ENCODE results near the gene SAMM50. TPM values are rescaled to one million over a fixed set of nuclear protein-coding genes. Genes with fewer than 3 reads are reported as not detected.

SAMM50 gene
- total RNA-seq, 6 experiments from 2014 or later: 17.5 to 39.5 (median 21.0) TPM

- DNase-seq (no peak), ATAC-seq (no peak)
- H3K9me3 ChIP-seq: no peaks in the 10 kb centered on the region
- intact Hi-C loops (cut with DNase I): no loop called here
- H3K4me1 ChIP-seq: peaks cover 0 to 35% (median 17%) of the 10 kb centered on the region in 4 donors
- H3K4me3 ChIP-seq: no peak overlapping the region
- no CpG with 5 or more reads among the region's 3 CpGs for WGBS (ENCODE audit: insufficient coverage, low coverage, low lambda C conversion rate, missing lambda C conversion rate)
- TF ChIP-seq, protein P1, sequence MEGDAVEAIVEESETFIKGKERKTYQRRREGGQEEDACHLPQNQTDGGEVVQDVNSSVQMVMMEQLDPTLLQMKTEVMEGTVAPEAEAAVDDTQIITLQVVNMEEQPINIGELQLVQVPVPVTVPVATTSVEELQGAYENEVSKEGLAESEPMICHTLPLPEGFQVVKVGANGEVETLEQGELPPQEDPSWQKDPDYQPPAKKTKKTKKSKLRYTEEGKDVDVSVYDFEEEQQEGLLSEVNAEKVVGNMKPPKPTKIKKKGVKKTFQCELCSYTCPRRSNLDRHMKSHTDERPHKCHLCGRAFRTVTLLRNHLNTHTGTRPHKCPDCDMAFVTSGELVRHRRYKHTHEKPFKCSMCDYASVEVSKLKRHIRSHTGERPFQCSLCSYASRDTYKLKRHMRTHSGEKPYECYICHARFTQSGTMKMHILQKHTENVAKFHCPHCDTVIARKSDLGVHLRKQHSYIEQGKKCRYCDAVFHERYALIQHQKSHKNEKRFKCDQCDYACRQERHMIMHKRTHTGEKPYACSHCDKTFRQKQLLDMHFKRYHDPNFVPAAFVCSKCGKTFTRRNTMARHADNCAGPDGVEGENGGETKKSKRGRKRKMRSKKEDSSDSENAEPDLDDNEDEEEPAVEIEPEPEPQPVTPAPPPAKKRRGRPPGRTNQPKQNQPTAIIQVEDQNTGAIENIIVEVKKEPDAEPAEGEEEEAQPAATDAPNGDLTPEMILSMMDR (IDR thresholded peaks at IDR 0.05): no peak
- no peak for TF ChIP-seq POLR2A (IDR thresholded peaks at IDR 0.05)
- peaks cover 0 to 9% (median 3%) of the 10 kb centered on the region in 4 donors for H3K36me3 ChIP-seq
- H3K27me3 ChIP-seq: no peaks in the 10 kb centered on the region
- H3K27ac ChIP-seq: no peak overlapping the region
These were observed 33.1 kb upstream of the SAMM50 start for GRCh38 chr22:43922123-43922522.

GRCh38 chr22:43923191-43923590 is 32.1 kb upstream of the SAMM50 start:
- no peaks in the 10 kb centered on the region for H3K9me3 ChIP-seq
- peaks cover 0 to 10% (median 3%) of the 10 kb centered on the region in 4 donors for H3K36me3 ChIP-seq
- WGBS (ENCODE audit: insufficient coverage, low coverage, low lambda C conversion rate, missing lambda C conversion rate): 0% methylated on average over 7 of the region's 13 CpGs
- ATAC-seq (no peak), DNase-seq (no peak)
- H3K27ac ChIP-seq: no peak overlapping the region
- H3K27me3 ChIP-seq: no peaks in the 10 kb centered on the region
- TF ChIP-seq, protein P1 (IDR thresholded peaks at IDR 0.05): no peak
- no peak for TF ChIP-seq POLR2A (IDR thresholded peaks at IDR 0.05)
- intact Hi-C loops (cut with DNase I): no loop called here
- peak overlapping the region; percentile 81 to 99 (median 86) for H3K4me3 ChIP-seq
- H3K4me1 ChIP-seq: peaks cover 0 to 46% (median 23%) of the 10 kb centered on the region in 4 donors

DNA sequence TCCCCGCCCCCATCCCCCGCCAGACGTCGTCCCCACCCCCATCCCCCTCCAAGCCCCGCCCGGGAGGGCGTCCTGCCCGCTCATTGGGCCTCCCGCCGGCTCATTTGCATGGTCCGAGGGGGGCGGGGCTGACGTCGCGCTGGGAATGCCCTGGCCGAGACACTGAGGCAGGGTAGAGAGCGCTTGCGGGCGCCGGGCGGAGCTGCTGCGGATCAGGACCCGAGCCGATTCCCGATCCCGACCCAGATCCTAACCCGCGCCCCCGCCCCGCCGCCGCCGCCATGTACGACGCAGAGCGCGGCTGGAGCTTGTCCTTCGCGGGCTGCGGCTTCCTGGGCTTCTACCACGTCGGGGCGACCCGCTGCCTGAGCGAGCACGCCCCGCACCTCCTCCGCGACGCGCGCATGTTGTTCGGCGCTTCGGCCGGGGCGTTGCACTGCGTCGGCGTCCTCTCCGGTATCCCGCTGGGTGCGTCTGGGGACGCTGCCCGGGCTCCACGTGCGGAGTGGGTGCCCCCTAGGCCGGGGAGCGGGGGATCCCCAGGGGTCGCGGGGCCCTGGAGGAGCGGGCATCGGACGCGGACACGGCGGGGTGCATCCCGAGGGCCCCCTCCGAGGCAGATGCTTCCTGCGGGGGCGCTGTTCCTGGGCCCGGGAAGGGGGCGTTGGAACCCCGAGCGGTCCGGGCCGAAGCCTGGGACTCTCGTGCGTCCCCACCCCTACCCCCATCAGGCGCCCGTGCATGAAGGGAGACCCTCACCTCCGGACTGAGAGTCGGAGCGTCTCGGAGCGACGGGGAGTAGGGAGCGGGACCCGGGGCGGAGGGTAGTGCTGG is 31.4 kb upstream of the SAMM50 start, which contains the start of gene PNPLA3:
TSS of gene PNPLA3 (plus strand) at position 175 of the 834 bp plus-strand sequence. CDS start at position 282, 107 bp downstream.
- Histone ChIP-seq H3K27me3 (no peaks in the 10 kb centered on the region), H3K4me1 (peaks cover 0 to 49% (median 23%) of the 10 kb centered on the region in 4 donors), H3K4me3 (peak within 1 kb of the TSS; percentile 81 to 99 (median 86)), H3K27ac (peak within 1 kb of the TSS; percentile 77 to 93 (median 85)), H3K9me3 (no peaks in the 10 kb centered on the region), H3K36me3 (peaks cover 0 to 12% (median 5%) of the 10 kb centered on the region in 4 donors)
- intact Hi-C loops (cut with DNase I): no loop called here
- ATAC-seq: peak; percentile 59 to 76 (median 68)
- peak; percentile 97 to 99 (median 97) for DNase-seq
- WGBS (ENCODE audit: insufficient coverage, low coverage, low lambda C conversion rate, missing lambda C conversion rate): 0% methylated on average over 13 of the region's 100 CpGs
- TF ChIP-seq POLR2A (IDR thresholded peaks at IDR 0.05): peak; percentile 98
- TF ChIP-seq, protein P1 (IDR thresholded peaks at IDR 0.05): peak; percentile 18 to 39 (median 26)

DNA sequence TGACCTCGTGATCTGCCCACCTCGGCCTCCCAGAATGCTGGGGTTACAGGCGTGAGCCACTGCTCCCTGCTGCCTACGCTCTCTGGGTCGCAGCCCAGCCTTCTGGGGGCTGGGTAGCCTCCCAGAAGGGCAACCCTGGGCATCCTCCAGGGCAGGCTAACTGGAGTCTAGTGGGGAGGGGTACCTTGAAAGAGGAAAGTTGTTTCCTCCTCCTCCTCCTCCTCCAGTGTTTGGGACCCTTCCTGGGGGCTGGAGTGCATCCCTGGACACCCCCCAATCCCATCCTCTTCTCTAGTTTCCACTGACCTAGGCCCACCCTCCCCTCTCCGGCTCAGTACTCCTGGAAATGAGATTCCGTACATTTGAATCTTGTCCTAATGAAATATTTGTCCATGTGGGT is 30.4 kb upstream of the SAMM50 start:
- H3K36me3 ChIP-seq: peaks cover 0 to 20% (median 9%) of the 10 kb centered on the region in 4 donors
- no peaks in the 10 kb centered on the region for H3K27me3 ChIP-seq
- no peak for DNase-seq
- no peaks in the 10 kb centered on the region for H3K9me3 ChIP-seq
- peaks cover 0 to 49% (median 23%) of the 10 kb centered on the region in 4 donors for H3K4me1 ChIP-seq
- no peak for TF ChIP-seq POLR2A (IDR thresholded peaks at IDR 0.05)
- TF ChIP-seq, protein P1 (IDR thresholded peaks at IDR 0.05): no peak
- WGBS (ENCODE audit: insufficient coverage, low coverage, low lambda C conversion rate, missing lambda C conversion rate): 25% methylated on average over 3 of the region's 7 CpGs
- ATAC-seq: peak in 1 of 4 donors; percentile 4
- intact Hi-C loops (cut with DNase I): no loop called here
- peak overlapping the region; percentile 81 to 99 (median 86) for H3K4me3 ChIP-seq
- peak overlapping the region; percentile 77 to 93 (median 85) for H3K27ac ChIP-seq
